Right atrium auricular region (tissue), 2 donors: ENCODE data around the gene LPP. TPM values are rescaled to one million over a fixed set of nuclear protein-coding genes. Genes with fewer than 3 reads are reported as not detected.

Experiments used
- DNase-seq: peaks from one replicate; pipeline ENCODE4 v3.0.0-alpha.2; 2019; ENCODE audit warnings: low spot score
- H3K27ac ChIP-seq, 2 donors: fragments of 200-600 bp; sonication (generic); 1 replicate in 1 of 2; 2 replicates in 1 of 2; pipeline ENCODE4 v1.5.1; 2016 to 2019
- H3K27me3 ChIP-seq, 2 donors: fragments of 200-600 bp; sonication (generic); one replicate each; pipeline versions ENCODE4 v1.5.1 to v1.6.0; 2017 to 2019
- H3K36me3 ChIP-seq: fragments of 200-600 bp; sonication (generic); one replicate; pipeline ENCODE4 v1.5.1; 2016
- H3K4me1 ChIP-seq, 2 donors: fragments of 200-600 bp; sonication (generic); one replicate each; pipeline versions ENCODE4 v1.5.1 to v1.6.0; 2017 to 2019
- H3K4me3 ChIP-seq, 2 donors: fragments of 200-600 bp; sonication (generic); 1 replicate in 1 of 2; 2 replicates in 1 of 2; pipeline ENCODE4 v1.5.1; 2017 to 2019; ENCODE audit warnings: mild to moderate bottlenecking in 1 of 2, moderate library complexity in 1 of 2
- H3K9me3 ChIP-seq, 2 donors: fragments of 200-600 bp; sonication (generic); one replicate each; pipeline ENCODE4 v1.5.1; 2019
- CTCF ChIP-seq, 2 donors: fragments of 200-600 bp; sonication (generic); IDR thresholded peaks; one replicate each; pipeline ENCODE4 v1.5.1; 2019; ENCODE audit warnings: antibody characterized with exemption in 2 of 2
- total RNA-seq, 2 donors: library from RNA; depleted of rRNA; stranded (reverse); fragments of >200 nt; gene quantifications; one replicate each; pipeline ENCODE4 v1.1.0, GENCODE V29; 2016

Gene LPP
- total RNA-seq, 2 donors from 2014 or later: 117 to 186 TPM

DNA sequence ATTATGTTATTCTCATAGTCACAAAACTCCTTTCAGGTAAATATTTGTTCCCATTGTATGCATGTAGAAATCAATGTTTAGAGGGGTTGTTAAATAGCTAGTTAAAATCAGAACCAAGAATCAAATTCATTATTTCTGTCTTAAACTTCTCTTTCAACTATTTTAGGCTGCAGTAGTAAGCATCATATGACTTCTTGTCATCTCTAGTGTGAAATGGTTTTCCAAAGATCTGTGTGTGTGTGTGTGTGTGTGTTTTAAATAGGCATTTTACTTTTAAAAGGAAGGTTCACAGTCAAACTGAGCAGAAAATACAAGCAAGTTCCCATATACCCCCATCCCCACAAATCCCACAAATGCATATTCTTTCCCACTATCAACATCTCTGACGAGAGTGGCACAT, 506.5 kb downstream of the LPP start:
- no peak for TF ChIP-seq CTCF (IDR thresholded peaks at IDR 0.05)
- H3K9me3 ChIP-seq: no peaks in the 10 kb centered on the region
- H3K36me3 ChIP-seq: no peaks in the 10 kb centered on the region
- H3K4me3 ChIP-seq: no peak overlapping the region
- no peaks in the 10 kb centered on the region for H3K27me3 ChIP-seq
- peaks cover 0 to 20% of the 10 kb centered on the region in 2 donors for H3K4me1 ChIP-seq
- H3K27ac ChIP-seq: no peak overlapping the region
- DNase-seq: no peak

GRCh38 chr3:188661806-188662205, 507.8 kb downstream of the LPP start:
- Histone ChIP-seq H3K36me3 (no peaks in the 10 kb centered on the region), H3K27me3 (no peaks in the 10 kb centered on the region), H3K9me3 (no peaks in the 10 kb centered on the region), H3K4me3 (no peak overlapping the region), H3K4me1 (peaks cover 0 to 20% of the 10 kb centered on the region in 2 donors), H3K27ac (no peak overlapping the region)
- TF ChIP-seq CTCF (IDR thresholded peaks at IDR 0.05): no peak
- DNase-seq: no peak

GRCh38 chr3:188662214-188662613, 508.3 kb downstream of the LPP start:
- Histone ChIP-seq H3K27ac (no peak overlapping the region), H3K27me3 (no peaks in the 10 kb centered on the region), H3K9me3 (no peaks in the 10 kb centered on the region), H3K4me3 (no peak overlapping the region), H3K36me3 (no peaks in the 10 kb centered on the region), H3K4me1 (peaks cover 0 to 20% of the 10 kb centered on the region in 2 donors)
- no peak for DNase-seq
- no peak for TF ChIP-seq CTCF (IDR thresholded peaks at IDR 0.05)

GRCh38 chr3:188662795-188663194, 508.8 kb downstream of the LPP start:
- Histone ChIP-seq H3K27ac (no peak overlapping the region), H3K36me3 (no peaks in the 10 kb centered on the region), H3K27me3 (no peaks in the 10 kb centered on the region), H3K4me1 (peaks cover 0 to 18% of the 10 kb centered on the region in 2 donors), H3K4me3 (no peak overlapping the region), H3K9me3 (no peaks in the 10 kb centered on the region)
- TF ChIP-seq CTCF (IDR thresholded peaks at IDR 0.05): no peak
- DNase-seq: no peak

- peaks cover 0 to 18% of the 10 kb centered on the region in 2 donors for H3K4me1 ChIP-seq
- no peak for TF ChIP-seq CTCF (IDR thresholded peaks at IDR 0.05)
- H3K36me3 ChIP-seq: no peaks in the 10 kb centered on the region
- no peak for DNase-seq
- no peaks in the 10 kb centered on the region for H3K9me3 ChIP-seq
- H3K27ac ChIP-seq: no peak overlapping the region
- H3K27me3 ChIP-seq: no peaks in the 10 kb centered on the region
- H3K4me3 ChIP-seq: no peak overlapping the region
Observed at GRCh38 chr3:188663839-188664238, 509.9 kb downstream of the LPP start.

GRCh38 chr3:188664795-188665194, 510.8 kb downstream of the LPP start:
- no peak overlapping the region for H3K27ac ChIP-seq
- H3K36me3 ChIP-seq: no peaks in the 10 kb centered on the region
- no peaks in the 10 kb centered on the region for H3K27me3 ChIP-seq
- TF ChIP-seq CTCF (IDR thresholded peaks at IDR 0.05): peak in 1 of 2 donors; percentile 25
- no peak overlapping the region for H3K4me3 ChIP-seq
- peaks cover 0 to 13% of the 10 kb centered on the region in 2 donors for H3K4me1 ChIP-seq
- no peak for DNase-seq
- H3K9me3 ChIP-seq: no peaks in the 10 kb centered on the region
